GM18861 (cell line): ENCODE results near the gene MFAP4.

ENCODE experiments used
- ATAC-seq: cut with Tn5 transposase; IDR thresholded peaks from one replicate; pipeline ENCODE4 v1.9.1; 2021; ENCODE audit not compliant: unreplicated experiment

The MFAP4 gene

GRCh38 chr17:19410875-19411620 is 24.1 kb upstream of the MFAP4 start, which contains the start of gene RNF112:
Gene RNF112 (plus strand): TSS chr17:19411232. CDS start chr17:19411409, 177 bp downstream.
- ATAC-seq, result no peak

GRCh38 chr17:19410091-19410490 is 23.1 kb upstream of the MFAP4 start:
- no peak for ATAC-seq

GRCh38 chr17:19409509-19409908 is 22.5 kb upstream of the MFAP4 start:
- no peak for ATAC-seq

DNA sequence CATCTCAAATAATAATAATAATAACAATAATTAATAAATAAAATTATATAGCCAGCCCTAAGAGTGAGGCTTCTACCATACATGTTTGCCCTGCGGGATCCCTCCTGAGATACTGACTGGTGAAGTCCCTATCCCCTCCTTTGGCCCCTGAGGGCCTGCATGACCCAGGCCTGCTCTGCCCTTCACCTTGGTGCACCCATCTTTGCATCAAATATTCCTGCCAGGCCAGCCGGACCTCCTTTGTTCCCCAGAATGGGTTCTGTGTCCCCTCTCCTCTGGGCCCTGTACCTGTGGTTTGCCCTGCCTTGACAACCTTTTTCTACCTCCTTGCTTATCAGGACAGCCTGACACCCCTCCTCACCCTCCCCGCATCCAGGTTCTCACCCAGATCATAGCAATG is 22.1 kb upstream of the MFAP4 start:
- ATAC-seq, result no peak

- no peak for ATAC-seq
Observed at GRCh38 chr17:19408346-19408710, 21.3 kb upstream of the MFAP4 start.

- ATAC-seq, result no peak
Observed at GRCh38 chr17:19407601-19408345, 20.8 kb upstream of the MFAP4 start.

GRCh38 chr17:19405114-19405513 is 18.1 kb upstream of the MFAP4 start:
- ATAC-seq, result no peak

DNA sequence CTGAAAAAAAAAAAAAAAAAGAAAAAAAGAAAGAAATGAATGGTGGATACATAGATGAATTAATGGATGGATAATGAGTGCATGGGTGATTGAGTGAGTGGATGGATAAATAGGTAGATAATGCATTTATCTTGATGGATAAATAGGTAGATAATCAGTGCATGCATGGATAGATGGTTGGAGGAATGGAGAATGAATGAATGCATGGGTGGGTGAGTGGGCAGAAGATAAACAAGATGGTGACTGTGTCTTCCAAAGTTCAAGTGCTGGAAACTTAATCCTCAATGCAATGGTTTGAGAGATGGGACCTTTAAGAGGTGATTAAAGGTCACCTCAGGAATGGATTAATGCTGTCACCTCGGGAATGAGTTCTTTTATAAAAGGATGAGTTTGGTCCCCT is 17.3 kb upstream of the MFAP4 start:
- ATAC-seq, result no peak

DNA sequence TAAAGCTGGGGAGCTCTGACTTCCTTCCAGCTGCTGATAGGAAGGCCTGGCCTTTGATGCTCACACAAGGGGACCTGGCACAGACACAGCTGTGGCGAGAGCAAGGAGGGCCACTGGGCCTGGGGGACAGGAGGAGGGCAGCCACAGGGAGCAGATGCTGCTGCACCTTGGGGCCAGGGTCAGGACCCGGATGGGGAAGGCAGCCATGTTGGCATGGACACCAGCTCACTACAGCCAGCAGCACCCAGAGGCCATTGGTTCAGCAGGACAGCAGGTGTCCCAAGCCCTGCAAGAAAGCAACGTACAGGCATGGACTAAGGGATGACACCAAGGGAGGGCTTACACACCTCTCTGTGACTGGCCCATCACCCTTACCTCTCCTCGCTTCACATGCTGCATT is 16.0 kb upstream of the MFAP4 start:
- no peak for ATAC-seq

GRCh38 chr17:19402171-19402570 is 15.2 kb upstream of the MFAP4 start:
- ATAC-seq, result no peak

- ATAC-seq, result no peak
Observed at GRCh38 chr17:19401321-19402010, 14.5 kb upstream of the MFAP4 start.

GRCh38 chr17:19399750-19400450 is 12.9 kb upstream of the MFAP4 start:
- no peak for ATAC-seq

DNA sequence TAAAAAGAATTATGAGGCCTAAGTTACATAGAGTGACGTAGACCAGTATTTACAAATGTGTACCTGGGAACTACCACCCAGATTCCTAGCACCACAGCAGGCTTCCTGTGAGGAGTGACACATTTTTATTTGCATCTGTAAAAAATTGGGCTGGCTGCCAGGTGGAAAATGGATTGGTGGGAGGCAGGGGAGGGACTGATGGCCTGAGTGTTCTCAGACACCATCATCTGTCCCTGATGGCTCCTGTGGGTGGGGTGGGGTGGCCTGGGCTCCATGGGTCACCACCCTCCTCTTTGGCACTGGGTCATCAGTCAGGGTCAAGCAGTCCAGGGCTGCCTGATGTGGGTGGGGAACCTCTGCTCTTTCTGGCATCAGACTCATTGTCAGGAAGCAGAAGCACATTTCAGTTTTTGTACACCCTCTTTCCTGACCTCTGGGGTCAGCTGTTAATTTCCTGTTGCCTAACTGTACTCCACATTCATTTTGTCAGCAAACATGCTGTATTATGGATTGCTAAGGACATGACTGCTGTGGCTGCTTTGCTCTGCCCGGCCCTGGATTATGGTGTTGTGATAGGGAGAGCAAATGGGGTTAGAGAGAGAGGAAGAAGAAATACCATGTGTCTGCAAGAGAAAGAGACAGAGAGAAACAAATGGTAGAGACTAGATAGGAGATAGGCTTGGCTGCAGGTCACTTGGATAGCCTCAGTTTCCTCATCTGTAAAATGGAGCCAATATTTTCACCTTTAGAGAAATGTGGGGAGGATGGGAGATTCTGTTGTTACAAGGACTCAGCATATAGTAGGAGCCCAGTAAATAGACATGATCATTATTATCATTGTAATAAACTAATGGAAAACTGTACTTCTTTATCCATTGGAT is 11.6 kb upstream of the MFAP4 start:
- ATAC-seq, result no peak

- ATAC-seq, result no peak
Observed at GRCh38 chr17:19397556-19398041, 10.6 kb upstream of the MFAP4 start.

DNA sequence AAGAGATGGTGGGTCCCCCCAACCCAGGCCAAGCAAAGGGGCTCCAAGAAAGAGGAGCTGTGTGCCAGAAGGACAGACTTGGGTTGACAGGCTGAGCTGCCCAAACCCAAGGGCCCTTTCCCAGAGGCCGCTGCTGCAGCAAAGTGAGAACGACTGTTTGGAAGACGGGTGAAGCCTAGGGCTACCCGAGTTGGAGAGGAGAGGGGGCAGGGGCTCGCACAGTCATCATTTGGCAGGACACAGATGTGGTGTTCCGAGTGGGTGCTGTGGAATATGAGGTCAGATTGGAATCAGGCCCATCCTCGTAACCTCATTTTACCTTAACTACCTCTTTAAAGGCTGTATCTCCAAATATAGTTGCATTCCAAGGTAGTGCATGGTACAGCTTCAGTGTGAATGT is 5.3 kb upstream of the MFAP4 start:
- ATAC-seq, result no peak

GRCh38 chr17:19391432-19391831 is 4.4 kb upstream of the MFAP4 start:
- no peak for ATAC-seq

DNA sequence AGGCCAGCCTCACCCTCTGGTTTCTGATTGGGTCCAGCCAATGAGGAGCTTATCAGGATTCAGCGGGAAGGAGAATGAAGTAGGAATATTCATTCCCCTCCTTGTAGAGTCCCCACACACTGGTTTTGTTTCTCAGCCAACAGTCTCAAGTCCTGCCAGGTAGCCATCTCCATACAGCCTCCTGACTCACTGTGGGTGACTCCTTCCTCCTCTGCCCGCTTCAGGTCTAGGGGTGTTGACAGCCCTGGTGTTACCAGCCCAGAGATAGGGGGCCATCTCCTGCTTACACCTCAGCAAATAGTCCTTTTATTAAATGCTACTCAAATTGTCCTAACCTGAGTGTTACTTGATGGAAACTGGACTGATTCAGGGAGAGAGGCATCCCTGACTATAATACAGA is 4.0 kb upstream of the MFAP4 start:
- ATAC-seq, result no peak

- ATAC-seq, result no peak
Observed at GRCh38 chr17:19388791-19389785, 2.1 kb upstream of the MFAP4 start.

DNA sequence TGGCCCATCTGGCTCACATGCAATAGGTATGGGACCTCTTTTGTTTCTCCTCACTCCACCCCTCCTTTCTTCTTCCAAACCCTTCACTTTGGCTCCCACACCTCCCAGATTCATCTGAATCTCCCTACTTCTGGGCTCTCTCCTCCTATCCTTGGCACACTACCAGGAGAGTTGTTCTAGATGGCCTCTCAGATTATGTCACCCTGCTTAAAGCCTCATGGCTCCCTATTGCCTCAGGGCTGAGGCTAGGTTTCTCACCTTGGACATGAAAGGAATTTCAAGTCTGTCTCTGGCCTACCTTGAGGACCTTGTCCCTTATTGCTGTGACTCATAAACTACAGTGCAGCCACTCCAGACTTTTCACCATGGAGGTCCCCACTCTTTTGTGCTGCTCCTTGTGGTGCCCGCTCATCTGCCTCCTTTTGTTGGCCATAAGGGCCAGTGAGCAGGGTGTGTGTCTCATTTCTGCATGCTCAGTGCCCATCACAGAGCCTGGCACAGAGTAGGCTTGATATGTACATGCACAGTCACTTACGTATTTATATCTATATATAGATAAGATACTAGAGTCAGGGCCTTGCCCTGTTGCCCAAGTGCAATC is 1.0 kb upstream of the MFAP4 start:
- ATAC-seq, result no peak
